ENCODE data around the gene CIPC. TPM values are rescaled to one million over a fixed set of nuclear protein-coding genes. Genes with fewer than 3 reads are reported as not detected.

Gene CIPC
- total and polyA plus RNA-seq, 9 of the 15 experiments (the other 6 are each of a cell fraction or from before 2014, with no cell fraction given) = 5.0 to 16.9 (median 10.7) TPM

DNA sequence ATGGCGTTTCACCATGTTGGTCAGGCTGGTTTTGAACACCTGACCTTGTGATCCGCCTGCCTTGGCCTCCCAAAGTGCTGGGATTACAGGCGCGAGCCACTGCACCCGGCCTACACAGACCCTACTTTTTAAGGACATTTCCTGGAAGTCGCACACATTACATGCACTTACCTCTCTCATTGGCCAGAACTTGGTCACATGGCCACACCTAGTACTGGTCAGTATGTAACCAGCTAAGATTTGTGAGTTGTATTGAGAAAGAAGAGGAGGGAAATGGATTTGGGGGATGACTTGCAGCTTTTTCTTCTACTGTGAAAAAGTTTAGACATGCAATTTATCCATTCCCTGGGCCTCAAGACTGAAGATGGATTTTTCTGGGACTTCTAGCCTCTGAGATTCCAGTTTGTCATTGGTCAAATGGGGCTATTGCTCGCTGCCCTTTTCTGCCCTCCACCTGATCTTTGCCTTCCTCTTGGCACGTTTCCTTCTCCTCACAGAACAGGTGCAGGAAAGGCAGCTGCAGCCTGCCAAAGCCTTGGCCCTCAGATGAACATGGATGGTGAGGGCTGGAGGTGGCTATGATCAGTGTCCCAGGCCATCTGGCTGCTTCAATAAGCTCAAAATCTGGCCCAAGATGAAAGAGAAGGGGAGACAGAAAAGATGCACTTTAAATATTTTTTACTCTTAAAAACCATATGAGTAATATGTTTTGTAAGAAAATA lies 50.6 kb downstream of the CIPC start (continued):
- TF ChIP-seq, protein P1, sequence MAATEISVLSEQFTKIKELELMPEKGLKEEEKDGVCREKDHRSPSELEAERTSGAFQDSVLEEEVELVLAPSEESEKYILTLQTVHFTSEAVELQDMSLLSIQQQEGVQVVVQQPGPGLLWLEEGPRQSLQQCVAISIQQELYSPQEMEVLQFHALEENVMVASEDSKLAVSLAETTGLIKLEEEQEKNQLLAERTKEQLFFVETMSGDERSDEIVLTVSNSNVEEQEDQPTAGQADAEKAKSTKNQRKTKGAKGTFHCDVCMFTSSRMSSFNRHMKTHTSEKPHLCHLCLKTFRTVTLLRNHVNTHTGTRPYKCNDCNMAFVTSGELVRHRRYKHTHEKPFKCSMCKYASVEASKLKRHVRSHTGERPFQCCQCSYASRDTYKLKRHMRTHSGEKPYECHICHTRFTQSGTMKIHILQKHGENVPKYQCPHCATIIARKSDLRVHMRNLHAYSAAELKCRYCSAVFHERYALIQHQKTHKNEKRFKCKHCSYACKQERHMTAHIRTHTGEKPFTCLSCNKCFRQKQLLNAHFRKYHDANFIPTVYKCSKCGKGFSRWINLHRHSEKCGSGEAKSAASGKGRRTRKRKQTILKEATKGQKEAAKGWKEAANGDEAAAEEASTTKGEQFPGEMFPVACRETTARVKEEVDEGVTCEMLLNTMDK (IDR thresholded peaks at IDR 0.05; ENCODE audit: borderline replicate concordance, insufficient read depth, low read depth, low read length, poor library complexity, severe bottlenecking) = no peak
- TF ChIP-seq HOXB6 (CRISPR knock-in tag; IDR thresholded peaks at IDR 0.05; ENCODE audit: borderline replicate concordance) = no peak
- no peak for TF ChIP-seq CBFB (CRISPR knock-in tag; IDR thresholded peaks at IDR 0.05)
- TF ChIP-seq, protein P2, sequence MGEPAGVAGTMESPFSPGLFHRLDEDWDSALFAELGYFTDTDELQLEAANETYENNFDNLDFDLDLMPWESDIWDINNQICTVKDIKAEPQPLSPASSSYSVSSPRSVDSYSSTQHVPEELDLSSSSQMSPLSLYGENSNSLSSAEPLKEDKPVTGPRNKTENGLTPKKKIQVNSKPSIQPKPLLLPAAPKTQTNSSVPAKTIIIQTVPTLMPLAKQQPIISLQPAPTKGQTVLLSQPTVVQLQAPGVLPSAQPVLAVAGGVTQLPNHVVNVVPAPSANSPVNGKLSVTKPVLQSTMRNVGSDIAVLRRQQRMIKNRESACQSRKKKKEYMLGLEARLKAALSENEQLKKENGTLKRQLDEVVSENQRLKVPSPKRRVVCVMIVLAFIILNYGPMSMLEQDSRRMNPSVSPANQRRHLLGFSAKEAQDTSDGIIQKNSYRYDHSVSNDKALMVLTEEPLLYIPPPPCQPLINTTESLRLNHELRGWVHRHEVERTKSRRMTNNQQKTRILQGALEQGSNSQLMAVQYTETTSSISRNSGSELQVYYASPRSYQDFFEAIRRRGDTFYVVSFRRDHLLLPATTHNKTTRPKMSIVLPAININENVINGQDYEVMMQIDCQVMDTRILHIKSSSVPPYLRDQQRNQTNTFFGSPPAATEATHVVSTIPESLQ (CRISPR knock-in tag; IDR thresholded peaks at IDR 0.05) = no peak
- TF ChIP-seq ADNP (tag; IDR thresholded peaks at IDR 0.05) = no peak
- no peak for TF ChIP-seq ERF (CRISPR knock-in tag; IDR thresholded peaks at IDR 0.05)
- TF ChIP-seq, protein P3, sequence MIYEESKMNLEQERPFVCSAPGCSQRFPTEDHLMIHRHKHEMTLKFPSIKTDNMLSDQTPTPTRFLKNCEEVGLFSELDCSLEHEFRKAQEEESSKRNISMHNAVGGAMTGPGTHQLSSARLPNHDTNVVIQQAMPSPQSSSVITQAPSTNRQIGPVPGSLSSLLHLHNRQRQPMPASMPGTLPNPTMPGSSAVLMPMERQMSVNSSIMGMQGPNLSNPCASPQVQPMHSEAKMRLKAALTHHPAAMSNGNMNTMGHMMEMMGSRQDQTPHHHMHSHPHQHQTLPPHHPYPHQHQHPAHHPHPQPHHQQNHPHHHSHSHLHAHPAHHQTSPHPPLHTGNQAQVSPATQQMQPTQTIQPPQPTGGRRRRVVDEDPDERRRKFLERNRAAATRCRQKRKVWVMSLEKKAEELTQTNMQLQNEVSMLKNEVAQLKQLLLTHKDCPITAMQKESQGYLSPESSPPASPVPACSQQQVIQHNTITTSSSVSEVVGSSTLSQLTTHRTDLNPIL (CRISPR knock-in tag; IDR thresholded peaks at IDR 0.05) = no peak
- TF ChIP-seq XRCC5 (IDR thresholded peaks at IDR 0.05; ENCODE audit: low read depth, low read length) = no peak
- TF ChIP-seq, protein P4, sequence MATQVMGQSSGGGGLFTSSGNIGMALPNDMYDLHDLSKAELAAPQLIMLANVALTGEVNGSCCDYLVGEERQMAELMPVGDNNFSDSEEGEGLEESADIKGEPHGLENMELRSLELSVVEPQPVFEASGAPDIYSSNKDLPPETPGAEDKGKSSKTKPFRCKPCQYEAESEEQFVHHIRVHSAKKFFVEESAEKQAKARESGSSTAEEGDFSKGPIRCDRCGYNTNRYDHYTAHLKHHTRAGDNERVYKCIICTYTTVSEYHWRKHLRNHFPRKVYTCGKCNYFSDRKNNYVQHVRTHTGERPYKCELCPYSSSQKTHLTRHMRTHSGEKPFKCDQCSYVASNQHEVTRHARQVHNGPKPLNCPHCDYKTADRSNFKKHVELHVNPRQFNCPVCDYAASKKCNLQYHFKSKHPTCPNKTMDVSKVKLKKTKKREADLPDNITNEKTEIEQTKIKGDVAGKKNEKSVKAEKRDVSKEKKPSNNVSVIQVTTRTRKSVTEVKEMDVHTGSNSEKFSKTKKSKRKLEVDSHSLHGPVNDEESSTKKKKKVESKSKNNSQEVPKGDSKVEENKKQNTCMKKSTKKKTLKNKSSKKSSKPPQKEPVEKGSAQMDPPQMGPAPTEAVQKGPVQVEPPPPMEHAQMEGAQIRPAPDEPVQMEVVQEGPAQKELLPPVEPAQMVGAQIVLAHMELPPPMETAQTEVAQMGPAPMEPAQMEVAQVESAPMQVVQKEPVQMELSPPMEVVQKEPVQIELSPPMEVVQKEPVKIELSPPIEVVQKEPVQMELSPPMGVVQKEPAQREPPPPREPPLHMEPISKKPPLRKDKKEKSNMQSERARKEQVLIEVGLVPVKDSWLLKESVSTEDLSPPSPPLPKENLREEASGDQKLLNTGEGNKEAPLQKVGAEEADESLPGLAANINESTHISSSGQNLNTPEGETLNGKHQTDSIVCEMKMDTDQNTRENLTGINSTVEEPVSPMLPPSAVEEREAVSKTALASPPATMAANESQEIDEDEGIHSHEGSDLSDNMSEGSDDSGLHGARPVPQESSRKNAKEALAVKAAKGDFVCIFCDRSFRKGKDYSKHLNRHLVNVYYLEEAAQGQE (IDR thresholded peaks at IDR 0.05; ENCODE audit: borderline replicate concordance) = peak; percentile 23; the same call in 1 of the 2 replicates
- TF ChIP-seq, protein P4 (CRISPR knock-in tag; IDR thresholded peaks at IDR 0.05; ENCODE audit: low read depth) = no peak
- TF ChIP-seq RBM25 (IDR thresholded peaks at IDR 0.05; ENCODE audit: low read depth, low read length, severe bottlenecking) = no peak
